CD4-positive, alpha-beta T cell treated with Interleukin-6 at 100 ng/mL for 8 hours (primary cell): ENCODE data around the gene SCGB2A2.

Source experiments
- DNase-seq: peaks from one replicate; pipeline ENCODE4 v3.0.0-alpha.2; 2020; ENCODE audit warnings: mixed read lengths, low spot score

The SCGB2A2 gene

GRCh38 chr11:62306227-62306626, 36.3 kb downstream of the SCGB2A2 start:
- no peak for DNase-seq

GRCh38 chr11:62307950-62308349, 38.0 kb downstream of the SCGB2A2 start:
- no peak for DNase-seq

- no peak for DNase-seq
These were observed 40.0 kb downstream of the SCGB2A2 start for GRCh38 chr11:62309991-62310390.

- DNase-seq, result no peak
These were observed 45.5 kb downstream of the SCGB2A2 start for GRCh38 chr11:62315431-62315830.

GRCh38 chr11:62322524-62322923, 52.6 kb downstream of the SCGB2A2 start:
- DNase-seq, result no peak
